ENCODE measurements around the gene C2orf72.

GRCh38 chr2:231065966-231066365 is 28.6 kb downstream of the C2orf72 start:
- no peak for TF ChIP-seq POLR2A (IDR thresholded peaks at IDR 0.05)
- TF ChIP-seq CTCF (IDR thresholded peaks at IDR 0.05), result no peak

Measured in sigmoid colon (tissue), 3 donors.